GM19463 (cell line): ENCODE data around the gene ADGRF3.
"Not testable (repeated sequence)": the region's sequence is repeated elsewhere in the genome, so short reads cannot be mapped to it uniquely, and the experiment has no call there.

Source experiments
- ATAC-seq: cut with Tn5 transposase; IDR thresholded peaks from one replicate; pipeline ENCODE4 v1.9.1; 2021; ENCODE audit warnings: mild to moderate bottlenecking, moderate library complexity; ENCODE audit not compliant: unreplicated experiment

Gene ADGRF3

DNA sequence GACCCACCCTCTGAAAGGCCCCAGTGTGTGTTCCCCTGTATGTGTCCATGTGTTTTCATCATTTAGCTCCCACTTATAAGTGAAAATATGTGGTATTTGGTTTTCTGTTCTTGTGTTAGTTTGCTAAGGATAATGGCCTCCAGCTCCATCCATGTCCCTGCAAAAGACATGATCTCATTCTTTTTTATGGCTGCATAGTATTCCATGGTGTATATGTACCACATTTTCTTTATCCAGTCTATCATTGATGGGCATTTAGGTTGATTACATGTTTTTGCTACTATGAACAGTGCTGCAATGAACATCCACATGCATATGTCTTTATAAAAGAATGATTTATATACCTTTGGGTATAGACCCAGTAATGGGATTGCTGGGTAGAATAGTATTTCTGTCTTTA, 22.1 kb downstream of the ADGRF3 start:
- not testable (repeated sequence) for ATAC-seq

DNA sequence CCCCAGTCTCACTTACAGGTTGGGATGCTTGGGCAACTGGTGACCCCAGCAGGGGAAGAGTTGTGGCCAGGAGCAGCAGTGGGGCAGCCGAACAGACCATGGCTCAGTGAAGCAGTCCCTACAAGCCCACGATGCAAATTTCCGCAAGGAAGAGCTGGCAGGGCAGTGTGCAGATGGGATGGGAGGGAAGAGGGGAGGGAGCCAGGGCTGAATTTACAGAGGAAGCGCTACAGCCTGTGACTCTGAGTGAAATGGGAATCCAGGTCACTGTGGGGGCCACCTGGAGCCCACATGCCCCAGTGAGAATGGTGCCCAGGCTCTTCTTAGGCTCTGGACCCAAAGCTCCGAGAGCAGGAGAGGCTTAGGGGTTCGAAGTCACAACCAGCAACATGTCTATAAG, 27.6 kb downstream of the ADGRF3 start:
- no peak for ATAC-seq

DNA sequence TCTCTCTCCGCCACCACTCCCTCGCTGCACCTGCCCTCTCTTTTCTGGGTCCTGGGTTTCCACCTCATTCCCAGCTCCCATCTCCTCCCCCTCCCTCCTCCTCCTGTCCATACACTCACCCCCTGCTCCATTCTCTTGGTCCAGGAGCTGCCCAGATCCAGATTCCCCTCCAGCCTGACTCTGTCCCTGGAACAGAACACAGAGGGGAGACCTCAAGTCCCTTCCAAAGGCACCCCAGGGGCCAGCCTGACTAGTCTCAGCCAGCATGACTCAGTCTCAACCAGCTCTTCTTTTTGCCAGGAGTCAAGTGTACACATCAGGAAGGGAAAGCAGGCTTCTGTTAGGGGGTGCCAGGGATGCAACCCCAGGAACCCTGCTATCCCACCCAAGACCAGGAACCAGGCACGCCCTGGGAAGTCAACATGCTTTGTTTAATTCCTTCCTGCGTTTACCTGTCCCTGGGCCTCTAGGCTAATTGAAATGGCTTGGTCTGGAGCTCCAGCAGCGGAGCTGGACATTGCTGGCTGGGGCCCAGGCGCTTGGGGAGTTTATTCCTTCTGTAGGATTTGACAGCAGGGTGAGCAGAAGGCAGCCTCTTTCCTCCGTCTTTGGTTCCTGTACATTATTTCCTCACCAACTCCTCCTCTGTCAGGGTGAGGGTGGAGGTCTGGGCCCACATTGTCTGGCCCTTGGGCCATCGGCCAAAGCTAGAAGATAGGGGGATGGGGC, 29.0 kb downstream of the ADGRF3 start:
- ATAC-seq = no peak

DNA sequence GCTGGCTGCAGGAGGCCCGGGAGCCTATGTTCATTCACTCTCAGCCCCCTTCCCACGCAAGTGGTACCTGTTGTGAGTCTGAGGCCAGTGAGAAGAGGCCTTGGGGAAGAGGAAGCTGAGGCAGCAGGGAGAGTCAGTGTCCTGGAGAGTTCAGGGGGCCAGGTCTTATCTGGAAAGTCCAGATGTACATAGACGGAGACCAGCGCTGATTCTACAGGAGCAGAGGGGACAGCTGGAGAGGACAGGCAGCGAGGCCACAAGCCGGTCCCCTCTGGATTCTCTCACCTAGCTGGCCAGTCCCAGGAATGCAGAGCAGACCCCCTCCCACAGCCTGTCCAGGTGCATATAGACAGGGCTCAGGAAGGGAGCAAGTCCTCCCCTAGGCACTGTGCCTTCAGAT, 29.7 kb downstream of the ADGRF3 start:
- no peak for ATAC-seq

DNA sequence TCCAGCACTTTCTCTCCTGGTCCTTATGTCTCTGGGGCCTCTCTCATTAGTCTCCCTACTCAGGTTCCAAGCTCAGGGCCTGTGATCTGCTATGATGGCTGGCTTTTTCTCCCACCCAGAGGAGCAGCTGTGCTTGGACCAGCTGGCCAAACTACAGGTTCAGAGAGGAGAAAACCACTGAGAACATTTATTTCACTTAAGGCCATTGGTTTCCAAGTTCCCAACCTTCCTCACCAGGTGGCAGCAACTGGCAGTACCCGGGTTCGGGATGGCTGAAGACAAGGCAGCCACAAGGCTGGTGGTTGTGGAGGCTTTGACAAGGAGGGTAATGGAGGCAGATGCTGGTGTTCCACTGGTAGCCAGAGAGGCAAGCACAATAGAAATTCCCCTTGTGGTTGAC, 30.5 kb downstream of the ADGRF3 start:
- no peak for ATAC-seq

DNA sequence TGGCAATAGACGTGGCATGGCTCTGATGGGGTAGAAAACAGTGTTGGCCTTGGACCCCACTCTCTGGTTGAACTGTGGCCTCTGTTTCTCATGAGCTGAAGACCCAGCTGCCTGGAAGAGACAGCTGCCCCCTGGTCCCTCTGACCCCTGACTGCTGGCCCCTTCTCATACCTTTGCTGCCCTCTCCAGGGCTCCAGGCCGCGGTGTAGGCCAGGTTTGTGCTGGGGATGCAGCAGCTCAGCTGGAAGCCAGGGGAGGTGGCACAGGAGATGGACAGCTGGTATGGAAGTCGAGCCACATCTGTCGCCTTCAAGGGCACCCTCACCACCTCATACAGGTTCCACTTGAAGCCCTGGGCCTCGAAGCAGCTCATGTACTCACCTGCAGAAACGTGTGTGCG, 32.3 kb downstream of the ADGRF3 start:
- ATAC-seq = no peak

DNA sequence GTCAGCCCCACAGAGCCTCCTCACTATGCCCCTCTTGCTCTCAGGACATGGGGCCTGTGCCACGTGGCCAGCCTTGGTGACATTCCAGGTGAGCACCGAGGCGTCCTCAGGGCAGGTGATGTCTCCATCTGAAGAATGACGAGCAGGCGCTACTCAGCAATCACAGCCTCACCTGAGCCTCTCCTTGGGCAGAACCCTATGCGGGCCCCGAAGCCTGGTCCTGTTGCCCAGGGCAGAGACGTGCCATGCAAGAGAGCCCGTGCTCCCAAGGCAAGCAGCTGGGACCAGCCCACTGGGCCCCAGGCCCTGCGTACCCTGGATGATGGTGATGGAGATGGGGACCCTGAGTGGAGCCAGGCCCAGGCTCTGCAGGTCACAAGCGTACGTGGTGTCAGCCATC, 33.1 kb downstream of the ADGRF3 start:
- ATAC-seq = no peak

DNA sequence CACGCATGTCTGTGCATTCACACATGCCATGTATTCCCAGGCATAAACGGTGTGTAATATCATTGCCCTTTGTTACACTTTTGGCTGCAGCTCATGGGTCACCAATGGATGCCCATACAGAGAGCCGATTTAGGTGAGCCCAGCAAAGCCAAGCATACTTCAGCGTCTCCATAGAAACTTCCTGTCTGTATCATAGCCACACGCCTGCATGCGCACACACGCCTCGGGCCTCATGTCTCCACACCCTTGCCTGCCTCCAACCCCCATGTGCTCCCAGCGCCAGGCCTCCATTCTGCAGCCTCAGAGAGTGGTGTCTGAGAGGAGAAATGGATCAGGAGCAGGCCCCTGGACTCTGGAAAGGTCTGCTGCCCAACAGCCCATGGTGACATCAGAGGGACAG, 34.1 kb downstream of the ADGRF3 start:
- ATAC-seq = no peak

DNA sequence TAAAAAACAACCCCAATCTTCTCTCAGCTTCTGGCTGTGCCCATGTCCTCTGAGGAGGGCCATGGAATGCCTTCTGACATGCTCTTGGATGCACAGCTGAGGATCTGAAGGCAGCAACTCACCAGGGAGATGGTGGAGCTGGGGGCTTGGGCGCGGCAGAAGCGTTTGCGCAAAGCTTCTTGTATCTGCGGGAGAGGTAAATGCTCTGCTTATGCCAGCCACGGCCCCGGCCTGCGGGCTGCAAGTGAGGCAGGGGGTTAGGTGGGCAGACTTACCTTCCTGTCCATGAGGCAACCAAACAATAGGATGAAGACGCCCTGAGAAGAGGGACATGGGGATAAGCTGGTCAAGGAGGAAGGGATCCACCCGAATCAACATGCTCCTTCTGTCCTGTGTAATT, 36.7 kb downstream of the ADGRF3 start:
- no peak for ATAC-seq

DNA sequence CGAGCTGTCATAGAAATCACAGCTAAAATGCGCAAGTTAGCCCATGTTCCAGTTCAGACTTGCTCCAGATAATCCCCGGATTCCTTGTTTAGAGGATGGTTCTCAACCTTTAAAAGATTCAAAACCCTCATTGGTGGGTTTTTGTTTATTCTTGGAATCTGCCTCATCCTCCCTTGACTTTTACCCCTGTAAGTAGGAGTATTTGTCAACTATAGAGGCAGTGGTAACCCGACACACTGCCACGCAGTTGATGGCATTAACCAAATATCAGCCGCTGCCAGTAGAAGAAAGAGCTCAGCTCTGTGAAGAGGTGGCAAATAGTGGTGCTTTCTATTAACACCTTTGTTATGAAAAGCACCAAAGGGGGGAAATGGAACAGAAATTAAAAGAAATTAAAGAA, 41.0 kb downstream of the ADGRF3 start:
- ATAC-seq = no peak

DNA sequence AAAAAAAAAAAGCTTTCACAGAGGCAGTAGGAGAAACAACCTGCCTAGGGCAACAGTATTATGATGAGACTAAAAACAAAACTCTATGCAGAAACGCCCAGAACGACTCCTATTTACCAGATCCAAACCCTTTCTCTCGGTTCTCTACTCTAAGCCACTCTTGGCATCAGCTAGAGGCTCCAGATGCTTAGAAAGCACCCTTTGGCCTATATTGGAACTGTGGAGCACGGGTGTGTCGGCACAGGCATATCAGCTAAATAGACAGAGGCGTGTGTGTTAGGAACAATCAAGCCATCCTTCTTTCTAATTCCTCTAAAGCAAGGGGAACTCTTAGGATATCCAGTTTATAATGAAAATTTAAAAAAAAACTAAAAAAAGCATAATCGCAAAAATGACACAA, 41.5 kb downstream of the ADGRF3 start:
- not testable (repeated sequence) for ATAC-seq

DNA sequence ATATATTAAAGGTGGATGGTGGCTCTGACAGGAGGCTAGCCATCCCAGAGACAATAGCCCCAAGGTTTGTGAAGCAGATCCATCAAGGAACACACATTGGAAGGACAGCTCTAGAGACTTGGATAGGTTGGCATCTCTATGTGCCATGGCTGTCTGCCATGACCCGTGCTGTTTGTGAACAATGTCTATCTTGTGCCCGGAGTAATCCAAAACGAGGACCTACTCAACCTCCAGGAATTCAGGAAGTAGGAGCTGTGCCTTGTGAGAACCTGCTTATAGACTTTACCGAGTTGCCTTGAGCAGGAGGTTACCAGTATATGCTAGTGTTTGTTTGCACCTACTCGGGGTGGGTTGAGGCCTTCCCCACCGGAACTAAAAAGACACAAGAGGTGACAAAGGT, 43.7 kb downstream of the ADGRF3 start:
- ATAC-seq = no peak

DNA sequence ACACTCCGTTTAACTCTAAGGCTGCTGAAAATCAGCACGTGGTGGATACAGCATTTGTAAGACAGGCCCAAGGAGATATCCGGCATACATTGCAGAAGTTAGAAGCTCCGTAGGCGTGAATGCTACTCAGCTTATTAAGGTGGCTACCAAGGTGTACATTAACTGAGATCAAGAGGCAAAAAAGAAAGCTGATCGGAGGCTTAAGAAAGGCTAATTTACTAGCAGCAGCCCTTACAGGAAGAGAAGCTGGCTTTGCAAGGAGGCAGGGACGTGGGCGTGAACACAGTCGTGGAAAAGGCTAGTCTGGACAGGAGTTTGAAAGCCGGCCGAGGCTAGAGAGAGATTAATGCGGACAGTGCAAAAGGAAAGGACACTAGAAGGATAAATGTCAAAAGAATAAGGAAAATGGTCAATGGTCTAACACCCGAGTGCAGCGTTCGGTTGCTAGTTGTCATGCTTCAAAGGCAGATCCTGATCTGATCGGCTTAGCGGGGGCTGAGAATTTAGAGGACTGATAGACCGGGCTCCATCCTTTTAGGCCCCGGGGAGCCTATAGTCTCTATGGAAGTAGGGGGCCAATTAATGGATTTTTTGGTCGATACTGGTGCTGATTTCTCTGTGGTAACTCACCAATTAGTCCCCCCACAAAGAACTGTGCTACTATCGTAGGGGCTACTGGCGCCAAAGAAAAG, 46.2 kb downstream of the ADGRF3 start:
- ATAC-seq = no peak

DNA sequence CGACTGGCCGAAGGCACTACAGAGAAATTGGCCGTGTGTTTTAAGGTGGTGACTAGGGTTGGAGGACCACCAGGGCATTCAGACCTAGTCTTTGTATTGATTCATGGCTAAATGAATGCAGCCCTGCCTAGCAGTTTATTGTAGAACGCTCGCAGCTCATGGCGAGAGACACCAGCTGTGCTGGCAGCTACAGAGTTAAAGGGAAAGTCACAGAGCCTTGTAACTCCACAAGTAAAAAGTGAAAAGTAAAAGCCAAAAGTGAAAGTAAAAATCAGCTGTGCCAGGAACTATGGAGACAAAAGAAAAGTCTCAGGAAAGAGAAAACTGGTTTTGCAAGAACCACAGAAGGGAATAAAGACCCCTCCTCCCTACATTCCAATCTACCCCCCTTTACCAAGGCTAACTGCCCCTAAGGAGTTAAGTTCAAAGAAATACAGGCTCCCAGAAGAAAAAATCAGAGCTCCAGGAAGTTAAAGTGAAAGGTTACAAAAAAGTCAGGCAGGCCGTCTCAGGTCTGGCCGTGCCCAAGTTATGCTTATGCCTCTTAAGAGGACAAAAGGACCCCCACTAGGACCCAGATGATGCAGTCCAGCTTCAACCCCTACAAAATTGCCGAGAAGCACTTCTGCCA, 47.0 kb downstream of the ADGRF3 start:
- peak; percentile 41 for ATAC-seq

DNA sequence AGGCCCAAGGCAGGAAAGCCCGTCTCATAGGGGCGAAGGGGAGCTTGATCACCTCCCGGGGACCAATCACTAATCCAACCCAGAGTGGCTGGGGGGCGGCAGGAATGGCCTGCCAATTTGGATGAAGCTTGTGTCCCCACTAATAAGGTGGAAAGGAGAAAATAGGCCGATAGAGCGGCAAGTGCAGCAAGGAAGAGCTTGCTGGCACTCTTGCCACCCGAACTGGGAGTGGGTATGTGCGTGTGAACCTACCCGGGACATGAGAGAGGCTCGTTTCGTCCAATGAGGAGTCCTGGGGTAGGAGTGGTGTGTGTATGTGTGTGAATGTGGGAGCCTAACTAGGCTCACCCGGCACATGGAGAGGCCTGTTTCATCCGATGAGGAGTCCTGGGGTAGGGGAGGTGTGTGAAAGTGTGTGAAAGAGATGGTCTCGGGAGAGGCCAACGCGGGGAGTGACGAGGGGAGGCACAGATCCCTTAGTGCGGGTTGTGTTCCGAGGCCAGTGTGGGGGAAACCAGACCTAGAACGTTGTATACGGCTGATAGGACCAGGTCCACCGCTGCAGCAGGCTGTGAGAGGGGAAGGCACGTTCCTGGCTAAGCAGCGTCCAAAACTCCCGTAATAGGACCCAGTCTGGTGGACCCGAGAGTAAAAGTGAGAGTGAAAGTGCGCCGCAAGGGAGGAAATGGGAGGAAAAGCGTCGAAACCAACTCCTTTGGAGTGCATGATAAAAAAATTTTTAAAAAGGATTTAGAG, 47.8 kb downstream of the ADGRF3 start:
- ATAC-seq = no peak

DNA sequence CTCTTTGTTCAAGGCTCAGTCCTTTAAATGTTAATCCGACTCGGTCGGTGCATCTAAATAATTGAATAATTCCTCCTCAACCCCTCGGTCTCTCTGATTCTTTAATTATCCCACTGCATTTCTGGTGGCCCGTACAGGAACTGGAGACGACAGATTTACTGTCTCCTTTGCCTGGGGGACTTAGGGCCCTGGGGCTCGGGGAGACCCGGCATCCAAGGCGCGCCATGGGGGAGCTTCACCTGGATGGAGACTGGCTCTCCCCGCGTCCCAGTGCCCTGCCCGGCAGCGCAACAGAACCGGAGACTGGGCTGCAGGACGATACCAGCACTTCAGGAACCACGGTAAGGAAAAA, 48.3 kb downstream of the ADGRF3 start:
- ATAC-seq = no peak

DNA sequence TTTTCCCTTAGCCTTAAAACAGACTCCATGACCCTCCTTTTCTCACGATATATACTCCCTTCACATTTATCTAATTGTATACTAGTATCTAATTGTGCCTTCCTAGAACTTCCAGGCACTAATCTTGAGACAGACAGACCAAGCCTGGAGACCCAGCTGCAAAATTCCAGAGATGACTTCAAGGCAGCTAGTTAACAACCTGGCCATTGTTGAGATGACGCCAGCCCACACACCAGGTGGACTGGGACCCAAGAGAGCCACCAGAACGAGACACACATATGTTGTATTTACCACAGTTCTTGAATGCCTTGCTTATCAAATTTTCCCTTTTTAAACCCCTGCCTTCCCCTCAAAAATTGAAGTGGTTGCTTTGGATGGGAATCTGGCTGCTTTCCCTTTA, 49.5 kb downstream of the ADGRF3 start:
- ATAC-seq = no peak

DNA sequence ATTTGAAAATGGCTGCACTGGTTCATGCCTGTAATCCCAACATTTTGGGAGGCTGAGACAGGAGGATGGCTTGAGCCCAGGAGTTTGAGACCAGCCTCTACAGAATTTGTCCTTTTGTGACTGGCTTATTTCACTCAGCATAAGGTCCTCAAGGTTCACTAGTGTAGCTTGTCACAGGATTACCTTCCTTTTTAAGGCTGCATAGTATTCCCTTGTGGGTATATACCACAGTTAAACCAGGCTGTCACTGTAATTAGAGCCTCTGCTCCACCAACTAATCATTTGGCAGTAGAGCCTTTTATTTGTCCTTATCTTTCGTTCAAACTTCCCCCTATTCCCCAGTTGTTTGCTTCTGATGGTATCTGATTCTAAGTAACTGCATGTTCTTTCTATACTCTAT, 51.1 kb downstream of the ADGRF3 start:
- ATAC-seq = no peak

DNA sequence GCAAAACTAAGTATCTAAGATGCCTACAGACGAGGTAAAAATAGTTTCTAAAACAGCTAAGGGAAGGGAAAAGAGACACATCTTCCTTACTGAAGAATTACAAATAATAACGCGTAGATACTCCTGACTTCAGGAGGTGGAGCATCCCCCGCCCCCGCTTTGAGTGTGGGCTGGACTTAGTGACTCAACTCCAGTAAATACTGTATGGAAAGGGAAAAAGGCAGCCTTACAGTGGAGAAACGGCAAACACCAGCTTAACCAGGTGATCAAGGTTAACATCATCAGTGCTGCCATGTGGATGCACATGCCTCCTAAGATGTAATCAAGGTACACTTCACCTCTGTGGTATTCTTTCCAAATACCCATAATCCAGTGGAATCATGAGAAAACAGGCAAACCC, 53.9 kb downstream of the ADGRF3 start:
- no peak for ATAC-seq

DNA sequence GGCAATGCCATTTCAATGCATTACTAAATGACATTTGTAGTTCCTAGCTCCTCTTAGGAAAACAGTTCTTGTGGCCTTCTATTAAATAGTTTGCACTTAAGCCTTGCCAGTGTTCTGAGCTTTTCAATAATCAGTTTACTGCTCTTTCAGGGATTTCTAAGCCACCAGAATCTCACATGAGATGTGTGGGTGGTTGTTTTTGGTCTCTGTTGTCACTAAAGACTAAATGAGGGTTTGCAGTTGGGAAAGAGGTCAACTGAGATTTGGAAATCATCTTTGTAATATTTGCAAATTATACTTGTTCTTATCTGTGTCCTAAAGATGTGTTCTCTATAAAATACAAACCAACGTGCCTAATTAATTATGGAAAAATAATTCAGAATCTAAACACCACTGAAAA, 56.6 kb downstream of the ADGRF3 start:
- ATAC-seq = no peak

DNA sequence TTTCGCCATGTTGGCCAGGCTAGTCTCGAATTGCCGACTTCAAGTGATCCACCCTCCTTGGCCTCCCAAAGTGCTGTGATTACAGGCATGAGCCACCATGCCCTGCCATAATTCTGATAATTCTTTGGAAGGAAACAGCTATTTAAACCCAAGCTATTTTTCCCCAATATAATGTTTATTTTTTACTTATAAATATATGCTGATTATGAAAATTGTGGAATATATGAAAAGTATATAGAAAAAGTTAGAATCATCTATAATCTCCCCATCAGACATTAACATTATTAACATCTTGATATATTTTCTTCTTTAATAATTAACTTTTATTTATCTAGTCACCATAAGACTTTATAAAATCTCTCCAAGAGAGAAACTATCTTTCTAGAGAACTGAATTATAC, 60.7 kb downstream of the ADGRF3 start:
- ATAC-seq = no peak

DNA sequence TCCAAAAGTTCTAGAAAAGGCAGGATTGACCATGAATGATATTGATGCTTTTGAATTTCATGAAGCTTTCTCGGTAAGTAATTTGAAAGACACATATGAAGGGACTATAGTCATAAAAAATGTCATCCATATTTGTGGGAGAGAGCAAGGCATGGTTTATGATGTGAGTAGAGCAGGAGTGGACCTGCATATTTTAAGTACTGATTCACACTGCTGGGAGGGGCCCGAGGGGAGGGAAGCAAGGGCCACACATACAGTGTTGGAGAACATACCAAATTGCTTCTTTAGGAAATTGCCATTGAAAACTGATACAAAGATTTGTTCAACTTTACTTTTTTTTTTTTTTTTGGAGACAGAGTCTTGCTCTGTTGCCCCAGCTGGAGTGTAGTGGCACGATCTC, 62.5 kb downstream of the ADGRF3 start:
- ATAC-seq = no peak
